IMR-90 (cell line): ENCODE data around the gene BEND3. TPM values are rescaled to one million over a fixed set of nuclear protein-coding genes. Genes with fewer than 3 reads are reported as not detected.

ENCODE experiments used
- ATAC-seq: fragments of 200-7000 bp; cut with Tn5 transposase; 2 replicates; pipeline ENCODE4 v1.9.1; 2020; ENCODE audit warnings: low read depth, mild to moderate bottlenecking, moderate library complexity
- BruUV-seq: library from RNA; stranded (reverse); fragments of 400-500 nt; replicated peaks from 2 replicates; lab custom pipeline; 2021; lab: Mats Ljungman, UMichigan
- CTCF ChIA-PET: fragments of 300-600 bp; formaldehyde crosslinking; extraction: SDS; loops from one replicate; lab custom pipeline; 2021; ENCODE audit warnings: antibody characterized with exemption; lab: Yijun Ruan, JAX
- POLR2A ChIA-PET: fragments of 300-600 bp; sonication (Branson Sonifier 250); formaldehyde crosslinking; loops from one replicate; lab custom pipeline; 2022; ENCODE audit warnings: antibody characterized with exemption; ENCODE audit not compliant: unreplicated experiment; lab: Charles Lee
- DNase-seq: peaks from one replicate; pipeline ENCODE4 v3.0.0; 2013
- H2AFZ ChIP-seq: replicated peaks from 2 replicates; pipeline ENCODE3; 2013; ENCODE audit warnings: low read length, mild to moderate bottlenecking; ENCODE audit not compliant: poor library complexity
- H2AK5ac ChIP-seq: 2 replicates; pipeline ENCODE4 v1.6.1; 2013; ENCODE audit warnings: low read depth, low read length, inconsistent platforms
- H2AK9ac ChIP-seq: replicated peaks from 2 replicates; pipeline ENCODE3; 2013; ENCODE audit warnings: mild to moderate bottlenecking, low read depth, low read length, moderate library complexity; ENCODE audit not compliant: poor library complexity
- H2BK120ac ChIP-seq: 2 replicates; pipeline ENCODE4 v1.6.1; 2013; ENCODE audit warnings: low read depth, low read length, inconsistent platforms
- H2BK15ac ChIP-seq: 3 replicates; pipeline ENCODE4 v1.6.1; 2013; ENCODE audit warnings: low read depth, low read length, inconsistent platforms
- H2BK20ac ChIP-seq: 2 replicates; pipeline ENCODE4 v1.6.1; 2013; ENCODE audit warnings: low read depth, mild to moderate bottlenecking, inconsistent platforms, low read length, moderate library complexity
- H2BK5ac ChIP-seq: 2 replicates; pipeline ENCODE4 v1.6.1; 2013; ENCODE audit warnings: mild to moderate bottlenecking, low read depth, low read length, inconsistent platforms; ENCODE audit not compliant: poor library complexity, severe bottlenecking
- H3K14ac ChIP-seq: replicated peaks from 2 replicates; pipeline ENCODE4 v1.6.1; 2013; ENCODE audit warnings: low read depth, low read length, inconsistent platforms
- H3K18ac ChIP-seq: 2 replicates; pipeline ENCODE4 v1.6.1; 2013; ENCODE audit warnings: low read depth, low read length, control low read depth
- H3K23ac ChIP-seq: 2 replicates; pipeline ENCODE4 v1.6.1; 2013; ENCODE audit warnings: low read depth, low read length, inconsistent platforms
- H3K27ac ChIP-seq: 2 replicates; pipeline ENCODE4 v1.5.1; 2013; ENCODE audit warnings: mild to moderate bottlenecking, control low read depth, low read length; ENCODE audit not compliant: insufficient read depth
- H3K27me3 ChIP-seq: 2 replicates; pipeline ENCODE4 v1.6.1; 2013; ENCODE audit warnings: low read length; ENCODE audit not compliant: control insufficient read depth, insufficient read depth
- H3K36me3 ChIP-seq: 2 replicates; pipeline ENCODE4 v1.6.1; 2013; ENCODE audit warnings: low read length, mixed read lengths; ENCODE audit not compliant: control insufficient read depth, insufficient read depth
- H3K4ac ChIP-seq: 2 replicates; pipeline ENCODE4 v1.6.1; 2013; ENCODE audit warnings: low read depth, low read length, inconsistent platforms
- H3K4me1 ChIP-seq: 2 replicates; pipeline ENCODE4 v1.6.1; 2013; ENCODE audit warnings: low read length, mixed read lengths; ENCODE audit not compliant: control insufficient read depth, insufficient read depth
- H3K4me2 ChIP-seq: 2 replicates; pipeline ENCODE4 v1.6.1; 2013; ENCODE audit warnings: low read depth, mild to moderate bottlenecking, control low read depth, low read length, moderate library complexity
- H3K4me3 ChIP-seq: 2 replicates; pipeline ENCODE4 v1.5.1; 2013; ENCODE audit warnings: low read depth, mild to moderate bottlenecking, control low read depth, low read length, moderate library complexity; ENCODE audit not compliant: insufficient read depth
- H3K56ac ChIP-seq: 2 replicates; pipeline ENCODE4 v1.6.1; 2013; ENCODE audit warnings: low read length, inconsistent platforms; ENCODE audit not compliant: insufficient read depth; ENCODE audit errors: extremely low read depth
- H3K79me1 ChIP-seq, 2 experiments: 2 replicates each; pipeline ENCODE4 v1.6.1; 2013; ENCODE audit warnings: low read length in 2 of 2, inconsistent platforms in 1 of 2, low read depth in 1 of 2
- H3K9ac ChIP-seq: 2 replicates; pipeline ENCODE4 v1.6.1; 2013; ENCODE audit warnings: low read depth, low read length, control low read depth
- H3K9me1 ChIP-seq: 2 replicates; pipeline ENCODE4 v1.6.1; 2013; ENCODE audit warnings: low read length, inconsistent platforms; ENCODE audit not compliant: insufficient read depth
- H3K9me3 ChIP-seq: 2 replicates; pipeline ENCODE4 v1.6.1; 2013; ENCODE audit warnings: low read length; ENCODE audit not compliant: control insufficient read depth, insufficient read depth
- H4K20me1 ChIP-seq: 2 replicates; pipeline ENCODE4 v1.6.1; 2013; ENCODE audit warnings: low read length, inconsistent platforms; ENCODE audit not compliant: insufficient read depth
- H4K5ac ChIP-seq: 2 replicates; pipeline ENCODE4 v1.6.1; 2013; ENCODE audit warnings: mild to moderate bottlenecking, low read depth, low read length, control low read depth
- H4K8ac ChIP-seq, 2 experiments: 2 replicates each; pipeline ENCODE4 v1.6.1; 2013; ENCODE audit warnings: low read depth in 2 of 2, low read length in 2 of 2, control low read depth in 1 of 2, inconsistent platforms in 1 of 2
- H4K91ac ChIP-seq: 2 replicates; pipeline ENCODE4 v1.6.1; 2013; ENCODE audit warnings: low read depth, low read length, inconsistent platforms; ENCODE audit not compliant: insufficient read depth
- BHLHE40 ChIP-seq: fragments of 150-350 bp; IDR thresholded peaks from 2 replicates; pipeline ENCODE4 v1.6.1; 2016; ENCODE audit warnings: mild to moderate bottlenecking, low read depth, low read length
- CHD1 ChIP-seq: IDR thresholded peaks from 2 replicates; pipeline ENCODE4 v1.6.1; 2012; ENCODE audit warnings: low read depth, low read length, improper control_type of control experiment
- CTCF ChIP-seq: conservative IDR thresholded peaks from 2 replicates; pipeline ENCODE4 v1.5.1; 2012; ENCODE audit warnings: mild to moderate bottlenecking, low read depth, low read length, improper control_type of control experiment
- MAZ ChIP-seq: IDR thresholded peaks from 2 replicates; pipeline ENCODE4 v1.6.1; 2012; ENCODE audit warnings: low read depth, mild to moderate bottlenecking, low read length, improper control_type of control experiment, moderate library complexity, borderline replicate concordance
- NFE2L2 ChIP-seq: fragments of 150-350 bp; IDR thresholded peaks from 2 replicates; pipeline ENCODE4 v1.6.1; 2016; ENCODE audit warnings: low read depth, mild to moderate bottlenecking, low read length
- POLR2A ChIP-seq: IDR thresholded peaks from 2 replicates; pipeline ENCODE4 v1.6.1; 2012; ENCODE audit warnings: mild to moderate bottlenecking, low read depth, low read length
- RAD21 ChIP-seq: IDR thresholded peaks from 2 replicates; pipeline ENCODE4 v1.6.1; 2012; ENCODE audit warnings: low read length, improper control_type of control experiment
- RCOR1 ChIP-seq: IDR thresholded peaks from 2 replicates; pipeline ENCODE4 v1.6.1; 2012; ENCODE audit warnings: mild to moderate bottlenecking, low read length, improper control_type of control experiment; ENCODE audit not compliant: insufficient replicate concordance
- SMC3 ChIP-seq: fragments of 150-350 bp; IDR thresholded peaks from 2 replicates; pipeline ENCODE4 v1.6.1; 2016; ENCODE audit warnings: low read depth, mild to moderate bottlenecking, antibody characterized with exemption, low read length, moderate library complexity
- USF2 ChIP-seq: fragments of 150-350 bp; IDR thresholded peaks from 2 replicates; pipeline ENCODE4 v1.6.1; 2017; ENCODE audit warnings: mild to moderate bottlenecking, antibody characterized with exemption, low read length, low read depth
- WGBS, 2 experiments: methylation state at CpG; one replicate each; pipeline versions ENCODE4 v1.1.5 to v1.1.7; 2013; ENCODE audit warnings: missing lambda C conversion rate in 2 of 2; ENCODE audit not compliant: insufficient read length in 1 of 2; ENCODE audit errors: extremely low coverage in 2 of 2; 5-methylcytosine and 5-hydroxymethylcytosine counted together
- dilution Hi-C: fragments of 300-500 bp; cut with HindIII; formaldehyde crosslinking; loops from one replicate; pipeline ENCODE4 v1.14.3; 2018; ENCODE audit warnings: low sequenced_read_pairs; ENCODE audit not compliant: unreplicated experiment
- in situ Hi-C: fragments of 300-500 bp; cut with MboI; formaldehyde crosslinking; loops from 3 replicates; pipeline ENCODE4 v1.14.3; 2019; ENCODE audit warnings: low sequenced_read_pairs, inconsistent platforms, mixed read lengths
- intact Hi-C: fragments of 100-400 bp; cut with micrococcal nuclease; formaldehyde crosslinking; loops from 2 replicates; pipeline ENCODE4 v1.10.0; 2022
- polyA plus RNA-seq, 3 experiments: library from polyadenylated mRNA; depleted of rRNA; stranded (reverse); fragments of >200 nt; gene quantifications; 2 replicates each; pipeline ENCODE4 v1.2.3, GENCODE V29; 2012; ENCODE audit warnings: low replicate concordance in 1 of 3
- total RNA-seq: library from RNA; depleted of rRNA; stranded (reverse); fragments of >200 nt; gene quantifications from 2 replicates; pipeline ENCODE4 v1.2.3, GENCODE V29; 2012

Gene BEND3
- total and polyA plus RNA-seq, 2 of the 4 experiments (the other 2 are of a cell fraction): 1.2 to 1.8 TPM

- H3K14ac ChIP-seq: no peak overlapping the region
- no peak for TF ChIP-seq BHLHE40
- TF ChIP-seq MAZ: no peak
- no peak for TF ChIP-seq RCOR1
- no peak for TF ChIP-seq SMC3
- no peak for TF ChIP-seq CHD1
- TF ChIP-seq USF2: no peak
- TF ChIP-seq CTCF: no peak
- no peak for TF ChIP-seq NFE2L2
- no peak for TF ChIP-seq POLR2A
- no peak for TF ChIP-seq RAD21
- intact Hi-C loops (no loop called here), dilution Hi-C loops (no loop called here), in situ Hi-C loops (loop anchor here (10.0 kb wide), 1 partner anchor 369 kb away; the partner anchor contains the start of gene SOBP)
- H3K4me1 ChIP-seq: no peaks in the 10 kb centered on the region
- no peak overlapping the region for H2AFZ ChIP-seq
- no peaks in the 10 kb centered on the region for H3K9me3 ChIP-seq
- no peak overlapping the region for H2BK15ac ChIP-seq
- H3K4me3 ChIP-seq: no peak overlapping the region
- no peaks in the 10 kb centered on the region for H3K9me1 ChIP-seq
- H3K27me3 ChIP-seq: no peaks in the 10 kb centered on the region
- no peaks in the 10 kb centered on the region for H3K36me3 ChIP-seq
- no peak overlapping the region for H2AK9ac ChIP-seq
- no peak overlapping the region for H2AK5ac ChIP-seq
- CTCF ChIA-PET: no interaction called here
- no peak overlapping the region for H3K4me2 ChIP-seq
- no peak overlapping the region for H3K27ac ChIP-seq
- H2BK120ac ChIP-seq: no peak overlapping the region
- H3K23ac ChIP-seq: no peak overlapping the region
- no peaks in the 10 kb centered on the region for H3K79me1 ChIP-seq
- POLR2A ChIA-PET: no interaction called here
- DNase-seq (no peak), ATAC-seq (no peak)
- H3K56ac ChIP-seq: no peak overlapping the region
- H3K18ac ChIP-seq: no peak overlapping the region
- H4K5ac ChIP-seq: no peak overlapping the region
- H4K20me1 ChIP-seq: no peaks in the 10 kb centered on the region
- H4K91ac ChIP-seq: no peak overlapping the region
- H3K4ac ChIP-seq: no peak overlapping the region
- no peak overlapping the region for H3K9ac ChIP-seq
- no TSS peak for BruUV-seq
- no peak overlapping the region for H2BK20ac ChIP-seq
- no peak overlapping the region for H2BK5ac ChIP-seq
- WGBS, 2 experiments: 100% methylated on average over 1 of the region's 5 CpGs; no CpG with 5 or more reads in 1 of the 2 experiments
- no peak overlapping the region for H4K8ac ChIP-seq
Measured at GRCh38 chr6:107125771-107126170, 10.5 kb upstream of the BEND3 start.
